Stromal cell of bone marrow (primary cell): ENCODE results near the gene NGEF.

Experiments used
- DNase-seq: peaks from one replicate; pipeline ENCODE4 v3.0.0-alpha.2; 2012; ENCODE audit warnings: low read depth

The NGEF gene

GRCh38 chr2:232884549-232885263 lies 128.3 kb downstream of the NGEF start:
- DNase-seq, result no peak

- no peak for DNase-seq
Measured at GRCh38 chr2:232884001-232884421, 129.0 kb downstream of the NGEF start.

- no peak for DNase-seq
Measured at GRCh38 chr2:232883116-232883721, 129.8 kb downstream of the NGEF start.

GRCh38 chr2:232882505-232883115 lies 130.4 kb downstream of the NGEF start:
- DNase-seq, result no peak

- DNase-seq, result no peak
Measured at GRCh38 chr2:232882085-232882484, 131.0 kb downstream of the NGEF start.

- DNase-seq, result no peak
Measured at GRCh38 chr2:232880764-232881351, 132.2 kb downstream of the NGEF start.

- DNase-seq, result no peak
Measured at GRCh38 chr2:232879618-232880494, 133.2 kb downstream of the NGEF start.

- DNase-seq, result no peak
Measured at GRCh38 chr2:232878855-232879617, 134.0 kb downstream of the NGEF start.

- DNase-seq, result no peak
Measured at GRCh38 chr2:232877940-232878511, 135.0 kb downstream of the NGEF start.

GRCh38 chr2:232876978-232877441 lies 136.0 kb downstream of the NGEF start:
- DNase-seq, result no peak

GRCh38 chr2:232876161-232876977 lies 136.7 kb downstream of the NGEF start:
- DNase-seq, result no peak

GRCh38 chr2:232875256-232876121 lies 137.6 kb downstream of the NGEF start:
- DNase-seq, result no peak

- no peak for DNase-seq
Measured at GRCh38 chr2:232874677-232875223, 138.3 kb downstream of the NGEF start.

GRCh38 chr2:232873909-232874641 lies 139.0 kb downstream of the NGEF start:
- no peak for DNase-seq

- DNase-seq, result no peak
Measured at GRCh38 chr2:232873292-232873908, 139.7 kb downstream of the NGEF start.

GRCh38 chr2:232872826-232873225 lies 140.2 kb downstream of the NGEF start:
- no peak for DNase-seq
